ENCODE measurements around the gene APH1A. TPM values are rescaled to one million over a fixed set of nuclear protein-coding genes. Genes with fewer than 3 reads are reported as not detected.

Gene APH1A
- total and polyA plus RNA-seq, 2 of the 13 experiments (the other 11 are each of a cell fraction or from before 2014, with no cell fraction given) = 114 to 130 TPM

GRCh38 chr1:150267896-150268295 is 920 bp downstream of the APH1A start:
- ATAC-seq (no peak), FAIRE-seq (no peak), DNase-seq (ENCODE audit: low spot score) (no peak)
- WGBS (ENCODE audit: low lambda C conversion rate) = 20% methylated on average over 6 of the region's 6 CpGs
- no TSS peak for BruUV-seq (replicated peaks)
- no peak for TF ChIP-seq ZNF331 (CRISPR knock-in tag; IDR thresholded peaks at IDR 0.05)
- no peak for TF ChIP-seq SMAD9 (CRISPR knock-in tag; IDR thresholded peaks at IDR 0.05)
- TF ChIP-seq ZKSCAN8 (CRISPR knock-in tag; IDR thresholded peaks at IDR 0.05; ENCODE audit: borderline replicate concordance) = no peak
- no peak for TF ChIP-seq THAP11 (CRISPR knock-in tag; IDR thresholded peaks at IDR 0.05)
- no peak for TF ChIP-seq MIER2 (CRISPR knock-in tag; IDR thresholded peaks at IDR 0.05)
- TF ChIP-seq CSRNP1 (CRISPR knock-in tag; IDR thresholded peaks at IDR 0.05) = no peak
- TF ChIP-seq GMEB2 (CRISPR knock-in tag; IDR thresholded peaks at IDR 0.05; ENCODE audit: low read depth) = no peak
- no peak for TF ChIP-seq HOMEZ (CRISPR knock-in tag; IDR thresholded peaks at IDR 0.05; ENCODE audit: low read depth)
- TF ChIP-seq ZNF160 (CRISPR knock-in tag; IDR thresholded peaks at IDR 0.05) = no peak
- no peak for TF ChIP-seq ZSCAN31 (CRISPR knock-in tag; IDR thresholded peaks at IDR 0.05; ENCODE audit: low read depth)
- TF ChIP-seq RNF2 (conservative IDR thresholded peaks at IDR 0.05; ENCODE audit: low read depth) = no peak
- TF ChIP-seq ZNF746 (CRISPR knock-in tag; IDR thresholded peaks at IDR 0.05) = no peak
- TF ChIP-seq TEF (CRISPR knock-in tag; IDR thresholded peaks at IDR 0.05) = no peak
- Histone ChIP-seq H3K79me2 (ENCODE audit: insufficient read depth, low read length) (peaks cover 21% of the 10 kb centered on the region), H3K27ac (ENCODE audit: extremely low read length, insufficient read depth, low read length) (peak overlapping the region; percentile 66), H2AFZ (ENCODE audit: low read length) (no peak overlapping the region), H3K4me3 (replicated peaks in 1 of 3; ENCODE audit: insufficient read depth in 1 of 3, low read depth in 2 of 3, low read length in 3 of 3) (peak overlapping the region; percentile 88), H3K9me3 (ENCODE audit: low read length) (no peaks in the 10 kb centered on the region), H3K27me3 (ENCODE audit: control insufficient read depth in 1 of 2, insufficient read depth in 2 of 2, low read length in 2 of 2) (no peaks in the 10 kb centered on the region), H3K4me1 (ENCODE audit: insufficient read depth, low read length) (peaks cover 24% of the 10 kb centered on the region), H3K9ac (ENCODE audit: insufficient read depth, low read depth, low read length) (peak overlapping the region; percentile 87), H3K4me2 (ENCODE audit: low read depth, low read length) (peak overlapping the region; percentile 86), H3K36me3 (replicated peaks in 1 of 2; ENCODE audit: control insufficient read depth in 1 of 2, insufficient read depth in 2 of 2, low read length in 2 of 2) (peaks cover 8 to 26% of the 10 kb centered on the region in 2 experiments; a peak in 4 of 5 replicates), H4K20me1 (ENCODE audit: insufficient read depth, low read length) (no peaks in the 10 kb centered on the region)
- CTCF ChIA-PET (ENCODE audit: low intra/inter-chr PET ratio, low total read pairs) = no interaction called here
- in situ Hi-C loops (cut with HindIII; ENCODE audit: extremely low pct_ligation_motif_present, low pct_unique_long_range_greater_than_20kb) (no loop called here), intact Hi-C loops (cut with micrococcal nuclease; ENCODE audit: unreplicated experiment) (no loop called here)
- POLR2A ChIA-PET = interaction anchor here (2.1 kb wide), 1 partner anchor 10 kb away, joined by 32 read pairs; the partner anchor contains the start of gene CA14

Measured in HepG2 (cell line).